AG10803 (cell line): ENCODE results near the gene CDK6.

Experiments used
- DNase-seq: peaks from one replicate; pipeline ENCODE4 v3.0.0; 2010; ENCODE audit warnings: low read depth
- H3K4me3 ChIP-seq: 2 replicates; pipeline ENCODE4 v1.5.1; 2011; ENCODE audit warnings: mild to moderate bottlenecking, low read length, control low read depth
- CTCF ChIP-seq: conservative IDR thresholded peaks from 2 replicates; pipeline ENCODE4 v1.5.1; 2011; ENCODE audit warnings: mild to moderate bottlenecking, low read length, control low read depth, inconsistent platforms

Gene CDK6

DNA sequence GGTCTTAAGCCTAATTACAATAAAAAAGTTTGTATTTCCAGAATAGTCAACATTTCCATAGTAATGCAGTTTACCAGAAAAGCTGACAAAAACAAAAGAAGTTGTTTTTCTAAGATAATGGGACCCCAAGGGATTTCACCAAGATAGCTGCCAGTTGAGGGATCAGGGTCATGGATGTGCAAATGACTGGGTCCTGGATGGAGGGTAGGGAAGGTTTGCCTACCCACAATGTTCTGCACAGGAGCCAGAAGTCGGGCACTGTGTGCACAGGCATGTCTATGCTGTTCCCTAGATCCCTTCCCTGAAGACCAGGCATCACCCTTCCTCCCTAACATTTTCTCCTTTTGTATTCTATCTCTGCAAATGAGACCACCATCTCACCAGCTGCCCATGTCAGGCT lies 152.1 kb downstream of the CDK6 start:
- no peak overlapping the region for H3K4me3 ChIP-seq
- TF ChIP-seq CTCF: no peak
- no peak for DNase-seq

DNA sequence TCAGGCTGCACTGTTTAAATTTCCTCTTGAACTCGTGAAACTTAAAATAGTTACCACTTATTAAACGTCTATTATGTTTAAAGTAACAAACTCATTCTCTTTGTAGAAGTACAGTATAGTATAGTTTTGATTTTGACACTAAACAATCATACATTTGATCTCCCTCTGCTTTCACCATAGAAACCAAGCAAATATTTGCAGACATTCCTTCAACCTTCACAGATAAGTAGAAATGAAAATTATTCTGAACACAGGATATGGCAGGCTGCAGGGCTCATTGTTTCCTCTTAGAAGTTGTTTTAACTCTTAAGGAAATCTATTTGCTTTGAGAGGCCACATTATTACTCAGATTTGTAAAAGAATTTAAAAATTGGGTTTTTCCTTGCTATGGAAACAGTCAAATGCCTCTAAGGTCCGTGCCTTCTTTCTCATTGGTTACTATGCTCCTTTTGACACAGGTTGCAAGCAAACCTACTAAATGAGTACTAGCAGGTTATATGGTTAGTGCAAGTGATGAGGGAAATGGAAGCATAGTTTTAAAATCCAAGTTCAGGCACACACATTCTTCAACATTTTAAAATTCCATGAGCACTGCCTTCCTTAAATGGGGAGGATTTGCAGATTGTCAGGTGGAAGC lies 153.4 kb downstream of the CDK6 start:
- TF ChIP-seq CTCF: no peak
- DNase-seq: peak; percentile 30

DNA sequence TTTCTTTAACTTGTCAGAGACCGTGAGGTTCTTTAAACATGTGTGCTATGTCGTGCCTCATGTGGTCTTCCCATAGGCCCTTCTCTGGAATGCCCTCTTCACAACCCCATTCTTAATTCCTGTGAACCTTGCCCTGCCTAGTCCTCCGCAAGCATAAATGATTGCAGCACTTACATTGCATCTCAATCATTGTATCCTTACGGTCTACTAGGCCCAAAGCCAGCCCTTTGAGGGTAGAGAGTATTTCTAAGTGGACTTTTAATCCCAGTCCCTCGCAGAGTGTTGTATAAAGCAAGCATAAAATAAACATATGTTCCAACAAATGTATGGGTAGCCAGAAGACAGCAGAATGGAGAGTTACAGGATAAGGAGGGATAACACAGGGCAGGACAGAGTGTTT lies 154.0 kb downstream of the CDK6 start:
- no peak for DNase-seq
- no peak overlapping the region for H3K4me3 ChIP-seq
- no peak for TF ChIP-seq CTCF

More for the DNA sequence above, 153.4 kb downstream of the CDK6 start:
- H3K4me3 ChIP-seq: no peak overlapping the region

DNA sequence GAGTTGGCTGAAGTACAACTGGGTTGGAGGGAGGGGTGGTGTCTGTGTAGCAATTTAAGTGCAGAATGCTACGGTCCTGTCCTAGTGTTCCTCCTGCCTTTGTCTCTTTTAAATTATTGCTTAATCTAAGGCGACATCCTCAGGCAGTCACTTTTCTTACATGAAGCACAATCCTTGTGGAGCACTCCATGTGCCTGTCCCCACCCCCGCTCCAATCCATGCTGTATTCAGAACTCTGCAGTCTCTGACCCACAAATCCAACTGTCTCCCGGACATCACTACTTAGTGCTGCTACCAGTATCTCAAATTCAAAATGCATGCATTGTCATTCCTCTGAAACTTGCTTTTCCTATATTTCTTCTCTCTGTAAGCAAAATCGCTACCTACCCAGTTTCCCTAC lies 154.7 kb downstream of the CDK6 start:
- no peak for TF ChIP-seq CTCF
- H3K4me3 ChIP-seq: no peak overlapping the region
- DNase-seq: no peak

DNA sequence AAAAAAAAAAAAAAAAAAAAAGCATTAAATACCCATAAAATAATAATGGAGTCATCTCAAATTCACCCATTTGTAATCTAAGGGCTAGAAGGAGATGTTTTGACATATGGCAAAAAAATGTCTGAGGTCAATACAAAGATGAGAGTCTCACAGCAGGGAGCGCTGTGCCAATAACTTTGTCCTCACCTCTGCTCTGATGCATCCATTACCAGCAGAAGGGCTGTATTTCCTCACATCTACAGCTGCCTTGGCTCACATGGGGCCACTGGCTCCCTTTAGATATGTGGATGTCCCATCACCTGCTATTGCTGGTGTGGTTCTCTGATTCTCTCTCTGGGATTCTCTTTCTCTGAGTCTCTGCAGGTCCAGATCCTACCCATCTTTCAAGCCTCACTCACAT lies 155.9 kb downstream of the CDK6 start:
- DNase-seq: peak; percentile 31
- no peak overlapping the region for H3K4me3 ChIP-seq
- TF ChIP-seq CTCF: no peak

GRCh38 chr7:92678291-92678920 lies 158.0 kb downstream of the CDK6 start:
- H3K4me3 ChIP-seq: no peak overlapping the region
- no peak for TF ChIP-seq CTCF
- DNase-seq: no peak

- H3K4me3 ChIP-seq: no peak overlapping the region
- DNase-seq: no peak
- no peak for TF ChIP-seq CTCF
These were observed 162.0 kb downstream of the CDK6 start for GRCh38 chr7:92674379-92674778.
